Caco-2 (cell line): ENCODE data around the gene RPS6KA2. TPM values are rescaled to one million over a fixed set of nuclear protein-coding genes. Genes with fewer than 3 reads are reported as not detected.

Source experiments
- BruUV-seq: library from RNA; stranded (reverse); fragments of 400-500 nt; replicated peaks from 2 replicates; lab custom pipeline; 2021; lab: Mats Ljungman, UMichigan
- CTCF ChIA-PET: fragments of 300-600 bp; sonication (Branson Sonifier 250); formaldehyde crosslinking; loops from one replicate; lab custom pipeline; 2022; ENCODE audit warnings: antibody characterized with exemption; lab: Charles Lee
- POLR2A ChIA-PET: fragments of 300-600 bp; sonication (Branson Sonifier 250); formaldehyde crosslinking; loops from one replicate; lab custom pipeline; 2022; ENCODE audit warnings: antibody characterized with exemption; lab: Charles Lee
- DNase-seq, 2 experiments: peaks; one replicate each; pipeline versions ENCODE4 v3.0.0 to v3.0.0-alpha.2; 2020 to 2022
- H3K27me3 ChIP-seq: replicated peaks from 2 replicates; pipeline ENCODE4 v1.6.0; 2011; ENCODE audit warnings: low read length; ENCODE audit not compliant: control insufficient read depth, insufficient read depth
- H3K36me3 ChIP-seq: 2 replicates; pipeline ENCODE4 v1.5.1; 2011; ENCODE audit warnings: low read length; ENCODE audit not compliant: control insufficient read depth, insufficient read depth
- H3K4me1 ChIP-seq: fragments of 250-450 bp; sonication (Bioruptor Pico); 2 replicates; pipeline ENCODE4 v1.5.1; 2020; ENCODE audit warnings: mild to moderate bottlenecking
- H3K4me3 ChIP-seq: 2 replicates; pipeline ENCODE4 v1.5.1; 2011; ENCODE audit warnings: low read depth, mild to moderate bottlenecking, control low read depth, low read length
- H3K9me3 ChIP-seq: fragments of 250-450 bp; sonication (Bioruptor Pico); 2 replicates; pipeline ENCODE4 v1.5.1; 2020; ENCODE audit warnings: mild to moderate bottlenecking, moderate library complexity
- H3K27ac Mint-ChIP-seq: one replicate; pipeline ENCODE4 v1.8.0; 2022; ENCODE audit warnings: mixed read lengths; ENCODE audit not compliant: unreplicated experiment
- H3K27me3 Mint-ChIP-seq: one replicate; pipeline ENCODE4 v1.8.0; 2022; ENCODE audit warnings: mixed read lengths; ENCODE audit not compliant: insufficient read depth, unreplicated experiment
- H3K36me3 Mint-ChIP-seq: one replicate; pipeline ENCODE4 v1.8.0; 2022; ENCODE audit warnings: mild to moderate bottlenecking, mixed read lengths; ENCODE audit not compliant: insufficient read depth, unreplicated experiment
- H3K4me1 Mint-ChIP-seq: one replicate; pipeline ENCODE4 v1.8.0; 2022; ENCODE audit warnings: low read depth, mixed read lengths; ENCODE audit not compliant: unreplicated experiment
- H3K4me3 Mint-ChIP-seq: one replicate; pipeline ENCODE4 v1.8.0; 2022; ENCODE audit warnings: mild to moderate bottlenecking, moderate library complexity, mixed read lengths; ENCODE audit not compliant: unreplicated experiment
- H3K9me3 Mint-ChIP-seq: one replicate; pipeline ENCODE4 v1.8.0; 2022; ENCODE audit warnings: mixed read lengths; ENCODE audit not compliant: unreplicated experiment
- intact Hi-C: fragments of 100-400 bp; cut with micrococcal nuclease; formaldehyde crosslinking; loops from one replicate; pipeline ENCODE4 v1.10.0; 2022; ENCODE audit not compliant: unreplicated experiment
- total RNA-seq: library from RNA; stranded (reverse); gene quantifications from 2 replicates; pipeline ENCODE4 v1.2.3, GENCODE V29; 2022
- TF ChIP-seq, protein P1 (sequence below), 2 experiments: fragments of 200-600 bp in 1 of 2; IDR thresholded peaks; 1 replicate in 1 of 2; 2 replicates in 1 of 2; pipeline versions ENCODE4 v1.5.1 to v1.8.0; 2011 to 2022; ENCODE audit warnings: antibody characterized with exemption in 1 of 2, control low read depth in 1 of 2, inconsistent platforms in 1 of 2, low read depth in 1 of 2, low read length in 1 of 2, mild to moderate bottlenecking in 1 of 2, moderate library complexity in 1 of 2; ENCODE audit not compliant: insufficient read depth in 1 of 2, severe bottlenecking in 1 of 2, unreplicated experiment in 1 of 2

The RPS6KA2 gene
- total RNA-seq, 1 experiment from 2014 or later, result 5.6 TPM

DNA sequence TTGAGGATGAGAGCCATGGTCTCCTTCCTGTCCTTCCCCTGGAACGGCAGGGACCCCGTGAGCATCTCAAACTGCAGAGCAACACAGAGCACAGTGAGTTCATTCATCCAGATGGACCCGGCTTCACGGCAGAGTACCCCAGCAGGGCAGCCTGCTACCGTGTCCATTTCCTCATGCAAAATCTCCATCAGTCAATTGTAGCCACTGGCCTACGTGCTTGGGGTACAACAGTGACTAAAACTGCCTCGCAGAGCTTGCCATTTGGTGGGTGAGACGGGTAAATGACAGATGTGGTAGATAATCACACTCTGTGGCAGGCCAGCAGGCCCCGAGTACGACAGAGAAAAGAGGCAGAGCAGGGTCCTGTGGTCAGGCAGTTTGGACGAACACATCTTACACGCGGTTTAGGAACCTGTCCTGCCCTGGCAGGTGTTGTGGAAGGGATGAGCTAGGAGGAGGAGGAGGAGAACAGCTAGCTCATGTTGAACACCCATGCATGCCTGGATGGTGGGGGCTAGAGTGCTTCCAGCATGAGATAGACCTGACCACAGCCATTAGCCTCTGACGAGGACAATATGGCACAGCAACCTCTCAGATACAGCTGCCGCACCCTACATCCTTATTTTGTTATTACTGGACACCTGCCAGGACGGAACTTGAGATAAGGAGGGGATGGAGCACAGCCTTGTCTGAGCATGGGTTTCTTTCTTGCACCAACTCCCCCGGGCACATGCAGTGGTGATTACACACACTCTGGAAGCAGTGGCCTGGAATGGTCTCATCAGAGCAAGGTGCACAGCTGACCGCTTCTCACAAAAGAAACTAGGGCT lies 136.2 kb downstream of the RPS6KA2 start:
- ChIA-PET POLR2A (no interaction called here), CTCF (no interaction called here)
- no peak for DNase-seq
- Histone ChIP-seq H3K4me1 (no peaks in the 10 kb centered on the region), H3K27me3 (no peaks in the 10 kb centered on the region; the same call in 1 of the 2 replicates), H3K36me3 (no peaks in the 10 kb centered on the region), H3K4me3 (no peak overlapping the region), H3K9me3 (no peaks in the 10 kb centered on the region)
- no peak overlapping the region for H3K27ac Mint-ChIP-seq
- TF ChIP-seq, protein P1, sequence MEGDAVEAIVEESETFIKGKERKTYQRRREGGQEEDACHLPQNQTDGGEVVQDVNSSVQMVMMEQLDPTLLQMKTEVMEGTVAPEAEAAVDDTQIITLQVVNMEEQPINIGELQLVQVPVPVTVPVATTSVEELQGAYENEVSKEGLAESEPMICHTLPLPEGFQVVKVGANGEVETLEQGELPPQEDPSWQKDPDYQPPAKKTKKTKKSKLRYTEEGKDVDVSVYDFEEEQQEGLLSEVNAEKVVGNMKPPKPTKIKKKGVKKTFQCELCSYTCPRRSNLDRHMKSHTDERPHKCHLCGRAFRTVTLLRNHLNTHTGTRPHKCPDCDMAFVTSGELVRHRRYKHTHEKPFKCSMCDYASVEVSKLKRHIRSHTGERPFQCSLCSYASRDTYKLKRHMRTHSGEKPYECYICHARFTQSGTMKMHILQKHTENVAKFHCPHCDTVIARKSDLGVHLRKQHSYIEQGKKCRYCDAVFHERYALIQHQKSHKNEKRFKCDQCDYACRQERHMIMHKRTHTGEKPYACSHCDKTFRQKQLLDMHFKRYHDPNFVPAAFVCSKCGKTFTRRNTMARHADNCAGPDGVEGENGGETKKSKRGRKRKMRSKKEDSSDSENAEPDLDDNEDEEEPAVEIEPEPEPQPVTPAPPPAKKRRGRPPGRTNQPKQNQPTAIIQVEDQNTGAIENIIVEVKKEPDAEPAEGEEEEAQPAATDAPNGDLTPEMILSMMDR (IDR thresholded peaks at IDR 0.05; ENCODE audit: insufficient read depth in 1 of 2, low read depth in 1 of 2, low read length in 1 of 2, severe bottlenecking in 1 of 2, unreplicated experiment in 1 of 2), result no peak
- no peaks in the 10 kb centered on the region for H3K9me3 Mint-ChIP-seq
- intact Hi-C loops, result no loop called here
- BruUV-seq, result no TSS peak
- no peak overlapping the region for H3K4me3 Mint-ChIP-seq
- peaks cover 6% of the 10 kb centered on the region for H3K27me3 Mint-ChIP-seq
- no peaks in the 10 kb centered on the region for H3K36me3 Mint-ChIP-seq
- no peaks in the 10 kb centered on the region for H3K4me1 Mint-ChIP-seq

GRCh38 chr6:166489301-166490155 lies 137.5 kb downstream of the RPS6KA2 start:
- TF ChIP-seq, protein P1 (IDR thresholded peaks at IDR 0.05; ENCODE audit: insufficient read depth in 1 of 2, low read depth in 1 of 2, low read length in 1 of 2, severe bottlenecking in 1 of 2, unreplicated experiment in 1 of 2), result no peak
- Histone ChIP-seq H3K9me3 (no peaks in the 10 kb centered on the region), H3K36me3 (no peaks in the 10 kb centered on the region), H3K27me3 (no peaks in the 10 kb centered on the region; the same call in 1 of the 2 replicates), H3K4me3 (no peak overlapping the region), H3K4me1 (no peaks in the 10 kb centered on the region)
- peaks cover 6% of the 10 kb centered on the region for H3K27me3 Mint-ChIP-seq
- no peaks in the 10 kb centered on the region for H3K4me1 Mint-ChIP-seq
- H3K27ac Mint-ChIP-seq, result no peak overlapping the region
- ChIA-PET POLR2A (no interaction called here), CTCF (no interaction called here)
- DNase-seq, result no peak
- no TSS peak for BruUV-seq
- H3K36me3 Mint-ChIP-seq, result no peaks in the 10 kb centered on the region
- no peak overlapping the region for H3K4me3 Mint-ChIP-seq
- intact Hi-C loops, result no loop called here
- H3K9me3 Mint-ChIP-seq, result no peaks in the 10 kb centered on the region

DNA sequence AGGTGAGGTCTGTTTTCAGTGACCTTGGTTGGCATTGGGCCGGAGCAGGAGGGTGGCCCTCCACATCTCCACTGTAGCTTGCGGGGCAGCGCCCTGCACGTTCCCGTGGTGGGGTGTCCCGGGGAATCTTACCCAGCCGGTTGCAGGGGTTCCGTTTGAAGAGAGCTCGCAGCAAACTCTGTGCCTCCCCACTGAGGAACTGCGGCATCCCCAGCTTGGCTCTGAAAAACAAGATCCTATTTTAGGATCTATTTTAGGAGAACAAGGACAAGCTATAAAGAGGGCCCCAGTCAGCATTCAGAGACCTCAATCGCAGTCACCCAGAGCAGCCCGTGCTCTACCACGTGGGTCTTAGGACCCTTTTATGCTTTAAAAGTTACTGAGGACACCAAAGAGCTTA lies 138.3 kb downstream of the RPS6KA2 start:
- H3K4me3 Mint-ChIP-seq, result no peak overlapping the region
- no peaks in the 10 kb centered on the region for H3K9me3 Mint-ChIP-seq
- no TSS peak for BruUV-seq
- H3K4me1 Mint-ChIP-seq, result no peaks in the 10 kb centered on the region
- Histone ChIP-seq H3K27me3 (no peaks in the 10 kb centered on the region; the same call in 1 of the 2 replicates), H3K4me1 (no peaks in the 10 kb centered on the region), H3K9me3 (no peaks in the 10 kb centered on the region), H3K36me3 (no peaks in the 10 kb centered on the region), H3K4me3 (no peak overlapping the region)
- intact Hi-C loops, result no loop called here
- no peak overlapping the region for H3K27ac Mint-ChIP-seq
- TF ChIP-seq, protein P1 (IDR thresholded peaks at IDR 0.05; ENCODE audit: insufficient read depth in 1 of 2, low read depth in 1 of 2, low read length in 1 of 2, severe bottlenecking in 1 of 2, unreplicated experiment in 1 of 2), result no peak
- POLR2A ChIA-PET, result no interaction called here
- CTCF ChIA-PET, result no interaction called here
- no peaks in the 10 kb centered on the region for H3K36me3 Mint-ChIP-seq
- no peak for DNase-seq
- H3K27me3 Mint-ChIP-seq, result peaks cover 7% of the 10 kb centered on the region
